GM21390 (cell line): ENCODE data around the gene ULK3.

ENCODE experiments used
- ATAC-seq: cut with Tn5 transposase; IDR thresholded peaks from one replicate; pipeline ENCODE4 v1.9.1; 2021; ENCODE audit not compliant: unreplicated experiment

ULK3 gene

GRCh38 chr15:74869372-74869725, 26.4 kb upstream of the ULK3 start:
- ATAC-seq = no peak

GRCh38 chr15:74868059-74868458, 25.1 kb upstream of the ULK3 start:
- ATAC-seq = no peak

DNA sequence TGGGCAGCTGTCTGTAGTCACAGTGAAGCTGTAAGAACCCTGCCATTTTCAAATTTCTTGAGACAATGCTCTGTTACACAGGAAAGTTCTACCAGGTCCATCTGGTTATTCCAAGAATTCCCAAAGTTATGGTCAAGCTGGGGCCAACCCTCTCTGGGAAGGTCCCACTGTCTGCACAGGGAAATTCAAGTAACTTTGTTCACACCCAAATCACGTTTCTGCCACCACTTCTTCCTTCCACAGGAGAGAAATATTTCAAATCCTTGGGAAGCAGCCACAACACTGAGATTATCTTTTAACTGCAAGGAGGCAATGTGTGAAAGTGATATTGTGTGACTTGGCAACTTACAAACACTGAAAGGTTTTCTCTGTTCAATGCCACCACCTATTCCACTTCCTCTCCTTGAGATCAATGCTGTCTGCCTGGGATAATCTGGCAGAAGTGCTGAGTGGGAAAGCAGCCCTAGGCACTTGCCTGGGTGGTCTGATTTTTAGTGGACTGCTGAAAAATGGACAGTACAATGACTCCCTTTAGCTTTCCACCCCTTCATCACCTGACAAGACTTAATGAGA, 24.6 kb upstream of the ULK3 start:
- ATAC-seq = no peak

- no peak for ATAC-seq
Measured at GRCh38 chr15:74866090-74866489, 23.1 kb upstream of the ULK3 start.

- ATAC-seq = no peak
Measured at GRCh38 chr15:74865316-74865715, 22.4 kb upstream of the ULK3 start.

DNA sequence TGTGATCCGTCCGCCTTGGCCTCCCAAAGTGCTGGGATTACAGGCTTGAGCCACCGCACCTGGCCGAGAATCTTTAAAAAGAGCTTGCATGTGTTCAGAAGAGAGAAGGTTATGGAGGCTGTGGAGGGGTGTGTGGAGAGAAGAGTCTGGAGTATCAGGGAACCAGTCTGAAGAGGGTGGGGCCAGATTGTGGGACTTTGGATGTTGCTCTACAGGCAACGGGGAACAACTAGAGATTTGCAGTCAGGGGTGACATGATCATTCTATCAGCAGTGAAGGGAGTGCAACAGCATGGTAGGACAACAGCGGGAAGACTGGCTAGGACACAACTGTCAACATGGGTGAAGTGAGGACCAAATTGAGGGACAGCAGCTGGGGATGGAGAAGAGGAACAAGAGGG, 21.3 kb upstream of the ULK3 start:
- no peak for ATAC-seq

DNA sequence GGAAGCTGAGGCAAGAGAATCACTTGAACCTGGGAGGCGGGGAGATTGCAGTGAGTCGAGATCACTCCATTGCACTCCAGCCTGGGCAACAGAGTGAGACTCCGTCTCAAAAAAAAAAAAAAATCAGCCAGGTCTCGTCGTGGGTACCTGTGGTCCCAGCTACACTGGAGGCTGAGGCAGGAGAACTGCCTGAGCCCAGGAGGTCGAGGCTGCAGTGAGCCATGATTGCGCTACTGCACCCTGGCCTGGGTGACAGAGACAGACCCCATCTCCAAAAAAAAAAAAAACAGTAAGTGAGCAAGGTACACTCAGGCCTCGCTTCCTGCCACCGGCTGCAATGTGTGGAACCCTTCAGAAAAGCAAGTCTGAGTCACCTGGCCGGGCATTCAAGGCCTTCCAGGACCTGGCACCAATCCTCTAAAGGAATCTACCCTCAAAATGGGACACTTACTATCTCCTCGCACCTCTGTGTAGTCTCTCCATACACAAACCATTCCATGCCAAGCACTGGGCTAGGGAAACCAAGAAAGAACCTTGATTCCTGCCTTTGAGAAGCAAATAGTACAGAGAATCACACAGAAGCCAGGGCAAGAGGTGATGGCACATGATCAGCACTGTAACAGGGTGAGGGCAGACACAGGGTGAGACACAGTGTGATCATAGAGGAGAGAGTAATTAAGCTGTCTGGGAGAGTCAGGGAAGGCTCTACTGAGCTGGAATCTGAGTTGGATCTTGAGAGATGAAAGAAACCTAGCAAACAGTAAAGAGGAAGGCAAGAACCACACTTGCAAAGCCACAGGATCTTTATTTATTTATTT, 20.5 kb upstream of the ULK3 start:
- no peak for ATAC-seq

DNA sequence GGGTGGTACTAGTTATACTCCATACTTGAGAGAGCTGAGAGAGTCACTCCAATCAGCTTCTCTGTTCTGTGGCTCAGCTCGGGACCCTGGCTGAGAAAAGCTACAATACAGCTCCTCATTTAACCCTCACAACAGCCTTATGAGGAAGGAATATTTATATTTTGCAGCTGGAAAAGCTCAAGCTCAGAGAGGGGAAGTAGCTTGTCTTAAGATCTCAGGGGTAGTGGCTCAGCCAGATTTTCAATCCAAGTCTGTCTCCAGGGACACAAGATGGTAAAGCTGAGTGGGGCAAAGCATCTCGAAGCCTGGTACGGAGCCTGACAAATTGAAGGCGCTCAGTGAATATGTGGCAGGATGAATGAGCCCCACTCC, 15.4 kb upstream of the ULK3 start:
- no peak for ATAC-seq

DNA sequence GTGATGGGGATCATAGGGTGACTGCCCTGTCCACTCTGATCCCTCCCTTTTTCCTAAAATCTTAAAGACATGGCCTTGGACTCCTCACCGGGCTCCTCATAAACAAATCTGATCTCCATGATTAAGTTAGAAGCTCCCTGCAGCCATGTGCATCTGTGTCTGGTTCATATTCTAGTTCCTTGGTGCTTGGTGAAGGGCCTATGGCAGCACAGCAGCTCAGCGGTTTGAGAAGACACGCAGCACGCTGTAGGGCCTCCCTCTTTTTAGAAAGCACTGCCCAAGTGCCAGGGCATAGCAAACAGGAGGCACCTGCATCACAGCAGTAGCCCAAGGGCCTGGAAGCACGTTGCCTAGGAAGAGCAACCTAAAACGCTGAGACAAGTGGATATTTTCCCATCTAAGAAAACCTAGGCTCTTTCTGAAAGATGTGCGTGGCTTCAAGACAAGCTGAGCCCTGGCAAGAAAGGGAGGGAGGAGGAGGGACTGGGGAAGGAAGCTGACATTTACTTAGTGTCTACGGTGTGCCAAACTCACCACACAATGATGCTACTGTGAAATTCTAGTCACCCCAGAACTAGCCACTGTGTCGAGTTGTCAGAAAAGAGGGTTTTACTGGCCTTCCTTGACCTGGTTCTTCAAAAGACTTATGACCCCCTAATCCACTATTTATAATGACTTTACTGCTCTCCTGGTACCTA, 14.9 kb upstream of the ULK3 start:
- ATAC-seq = no peak

GRCh38 chr15:74857082-74857655, 14.2 kb upstream of the ULK3 start:
- ATAC-seq = peak; percentile 76

DNA sequence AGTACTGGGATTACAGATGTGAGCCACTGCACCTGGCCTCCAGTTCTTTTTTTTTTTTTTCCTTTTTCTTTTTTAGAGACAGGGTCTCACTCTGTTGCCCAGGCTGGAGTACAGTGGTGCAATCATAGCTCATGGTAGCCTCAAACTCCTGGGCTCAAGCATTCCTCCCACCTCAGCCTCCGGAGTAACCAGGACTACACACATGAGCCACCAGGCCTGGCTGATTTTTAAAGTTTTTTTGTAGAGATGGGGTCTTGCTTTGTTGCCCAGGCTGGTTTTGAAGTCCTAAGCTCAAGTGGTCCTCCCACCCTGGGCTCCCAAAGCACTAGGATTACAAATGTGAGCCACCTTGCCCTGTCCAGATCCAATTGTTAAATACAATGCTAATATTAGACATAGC, 13.6 kb upstream of the ULK3 start:
- ATAC-seq = no peak

GRCh38 chr15:74855857-74856256, 12.9 kb upstream of the ULK3 start:
- no peak for ATAC-seq

DNA sequence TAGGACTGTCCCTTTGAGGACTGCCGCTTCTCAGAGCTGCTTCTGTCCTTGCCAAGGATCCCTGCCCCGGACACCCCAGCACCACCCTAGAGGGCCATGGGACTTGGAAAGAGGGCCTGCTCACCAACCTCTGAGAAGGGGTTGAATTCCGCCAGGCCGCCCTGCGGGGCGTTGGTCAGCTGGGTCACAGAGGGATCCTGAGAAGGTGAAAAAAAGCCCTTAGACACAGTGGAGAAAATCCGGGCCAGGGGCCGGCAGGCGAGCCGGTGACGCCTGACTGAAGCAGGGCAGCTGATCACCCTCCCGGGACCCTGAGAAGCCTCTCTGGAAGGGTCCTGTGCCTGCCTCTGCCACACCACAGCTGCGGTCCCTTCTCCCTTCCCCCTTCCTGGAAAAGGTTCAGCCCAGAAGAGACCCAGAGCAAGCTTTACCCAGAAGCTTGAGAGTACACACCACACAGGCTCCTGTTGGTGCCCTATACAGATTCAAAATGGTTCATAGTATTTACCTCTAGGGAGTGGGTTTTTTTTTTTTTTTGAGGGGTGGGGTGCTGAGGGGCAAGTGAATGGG, 11.6 kb upstream of the ULK3 start:
- no peak for ATAC-seq

- ATAC-seq = no peak
Measured at GRCh38 chr15:74851960-74852359, 9.0 kb upstream of the ULK3 start.

GRCh38 chr15:74850393-74850792, 7.4 kb upstream of the ULK3 start:
- ATAC-seq = no peak

GRCh38 chr15:74847432-74847831, 4.5 kb upstream of the ULK3 start:
- ATAC-seq = no peak

- ATAC-seq = no peak
Measured at GRCh38 chr15:74845581-74845980, 2.6 kb upstream of the ULK3 start.

DNA sequence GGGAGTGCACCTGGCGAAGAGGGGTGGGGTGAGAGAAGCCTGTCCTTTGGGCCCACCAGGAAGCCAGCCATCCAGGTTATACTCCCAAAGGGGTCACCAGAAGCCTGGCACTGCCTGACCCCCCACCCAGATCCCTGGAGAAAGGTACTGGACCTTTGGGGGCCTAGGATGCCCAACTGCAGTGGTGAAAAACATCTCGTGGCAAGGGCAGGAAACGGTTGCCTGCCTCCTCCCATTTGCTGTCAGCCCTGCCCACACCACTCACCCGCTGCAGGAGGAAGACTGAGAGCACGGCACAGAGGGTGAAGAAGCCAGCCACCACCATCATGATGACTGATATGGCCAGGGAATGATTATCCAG, 2.2 kb upstream of the ULK3 start:
- no peak for ATAC-seq

- no peak for ATAC-seq
Measured at GRCh38 chr15:74844319-74845207, 1.6 kb upstream of the ULK3 start.

DNA sequence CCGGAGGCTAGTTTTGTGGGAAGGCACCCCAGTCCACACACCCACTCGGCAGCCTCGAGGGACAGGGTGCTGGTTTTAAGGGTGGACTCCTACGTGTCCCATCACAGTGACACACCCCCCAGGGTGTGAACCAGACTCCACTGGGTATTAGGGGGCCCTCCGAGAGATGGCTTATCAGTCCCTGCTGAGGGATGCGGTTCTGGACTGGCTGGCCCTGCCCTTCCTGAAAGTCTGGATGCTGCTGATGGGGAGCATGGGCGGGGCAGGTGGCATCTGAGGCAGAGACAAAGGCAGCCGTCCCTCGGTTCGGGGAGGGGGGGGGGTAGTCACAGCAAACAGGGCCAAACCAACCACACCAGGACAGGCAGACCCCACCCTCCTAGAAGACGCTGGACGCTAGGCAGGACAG, 939 bp upstream of the ULK3 start:
- ATAC-seq = no peak

GRCh38 chr15:74843445-74843828, 481 bp upstream of the ULK3 start:
- no peak for ATAC-seq
